GM19240 (cell line): ENCODE data around the gene ZBTB45.
A peak's percentile ranks its signal among the peaks of the same experiment; 100 is the strongest.

Source experiments
- DNase-seq: peaks from one replicate; pipeline ENCODE4 v3.0.0; 2011; ENCODE audit warnings: low spot score; ENCODE audit not compliant: insufficient read length

Gene ZBTB45

DNA sequence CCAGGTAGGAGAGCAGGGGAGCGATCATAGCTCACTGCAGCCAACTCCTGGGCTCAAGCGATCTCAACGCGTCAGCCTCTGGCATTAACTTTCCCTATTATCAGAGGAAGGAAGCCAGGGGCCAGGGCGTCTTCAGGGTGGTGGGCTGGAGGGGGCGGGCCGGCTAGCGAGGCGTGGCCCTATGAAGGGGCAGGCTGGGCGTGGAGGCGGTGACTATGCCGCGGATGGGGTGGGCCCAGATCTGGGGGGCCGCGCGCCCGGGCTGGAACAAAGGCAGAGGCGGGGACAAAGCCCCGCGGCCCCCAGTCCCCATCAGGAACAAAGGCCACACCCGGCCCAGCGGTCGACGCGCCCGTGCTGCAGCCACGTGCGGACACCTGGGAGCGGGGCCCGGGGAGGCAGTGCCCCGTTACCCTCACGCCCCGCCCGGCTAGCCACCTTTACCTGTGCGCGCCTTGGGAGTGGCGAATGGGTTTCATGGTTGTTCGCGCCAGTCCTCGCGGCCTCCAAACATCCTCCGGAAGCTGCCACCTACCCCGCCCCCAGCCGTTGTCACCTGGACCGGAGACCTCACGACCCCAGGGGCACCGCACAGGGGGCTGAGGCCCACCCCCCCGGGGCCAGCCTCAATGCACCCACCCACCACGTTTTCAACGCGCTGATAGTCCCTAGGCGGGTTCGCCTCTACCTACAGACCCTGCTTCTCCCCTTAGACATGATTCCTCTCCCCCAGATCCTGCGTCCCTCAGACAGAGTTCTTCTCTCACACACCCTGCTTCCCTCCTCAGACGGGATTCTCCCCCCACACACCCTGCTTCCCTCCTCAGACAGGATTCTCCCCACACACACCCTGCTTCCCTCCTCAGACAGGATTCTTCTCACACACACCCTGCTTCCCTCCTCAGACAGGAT lies 18.9 kb upstream of the ZBTB45 start:
- DNase-seq: no peak

DNA sequence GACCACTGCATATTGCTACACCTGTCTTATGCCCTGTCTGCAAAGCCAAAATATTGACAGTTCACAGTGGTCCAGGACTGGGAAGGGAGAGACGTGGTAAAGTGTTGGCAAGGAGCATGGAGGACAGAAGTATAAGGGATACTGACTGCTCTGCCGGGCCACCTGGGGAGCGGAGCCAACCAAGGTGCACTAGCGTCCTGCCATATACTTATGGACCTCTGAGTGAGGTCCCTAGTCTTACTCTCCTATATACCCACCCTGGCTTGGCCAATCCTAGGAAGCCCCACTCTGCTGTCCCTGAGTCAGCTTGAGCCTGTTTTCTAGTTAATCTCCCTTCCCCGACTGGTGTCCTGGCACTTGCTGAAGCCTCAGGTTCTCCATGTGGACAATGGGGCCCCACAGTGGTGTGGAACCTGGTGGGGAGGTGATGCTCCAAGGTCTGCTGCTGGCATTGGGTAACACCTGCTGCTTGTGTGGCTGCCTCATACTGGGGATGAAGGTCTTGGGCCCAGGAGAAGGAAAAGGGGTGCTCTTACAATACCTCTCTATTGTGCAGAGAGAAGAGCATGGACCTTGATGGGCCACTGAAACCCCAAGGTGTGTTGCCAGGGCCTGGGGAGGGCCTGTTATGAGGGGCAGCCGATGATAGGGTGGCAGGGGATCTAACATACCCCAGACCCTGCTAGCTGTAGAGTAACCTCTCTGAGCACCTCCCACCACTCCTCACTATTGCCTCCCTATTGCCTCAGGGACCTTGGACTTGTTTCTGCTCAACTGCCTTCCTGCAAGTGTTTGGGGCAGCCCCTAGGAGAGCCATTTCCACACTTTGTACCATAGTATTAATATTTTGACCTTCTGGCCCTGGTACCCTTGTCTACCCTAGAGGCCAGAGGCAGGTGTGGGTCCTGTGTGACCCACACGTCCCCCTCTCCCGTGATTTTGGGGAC lies 17.5 kb upstream of the ZBTB45 start:
- DNase-seq: no peak

DNA sequence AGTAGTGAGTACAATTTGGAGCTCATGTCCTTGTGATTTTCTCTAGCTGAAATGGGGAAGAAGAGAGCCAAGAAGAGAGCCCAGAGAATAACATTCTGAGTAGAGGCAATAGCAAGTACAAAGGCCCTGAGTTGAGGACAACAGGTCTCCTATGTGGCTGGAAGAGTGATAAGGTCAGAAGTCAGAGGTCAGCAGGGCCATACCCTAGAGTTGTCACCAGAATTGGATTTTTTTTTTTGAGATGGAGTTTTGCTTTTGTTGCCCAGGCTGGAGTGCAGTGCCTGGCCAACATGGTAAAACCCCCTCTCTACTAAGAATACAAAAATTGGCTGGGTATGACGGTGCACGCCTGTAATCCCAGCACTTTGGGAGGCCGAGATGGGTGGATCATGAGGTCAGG lies 16.2 kb upstream of the ZBTB45 start:
- no peak for DNase-seq

DNA sequence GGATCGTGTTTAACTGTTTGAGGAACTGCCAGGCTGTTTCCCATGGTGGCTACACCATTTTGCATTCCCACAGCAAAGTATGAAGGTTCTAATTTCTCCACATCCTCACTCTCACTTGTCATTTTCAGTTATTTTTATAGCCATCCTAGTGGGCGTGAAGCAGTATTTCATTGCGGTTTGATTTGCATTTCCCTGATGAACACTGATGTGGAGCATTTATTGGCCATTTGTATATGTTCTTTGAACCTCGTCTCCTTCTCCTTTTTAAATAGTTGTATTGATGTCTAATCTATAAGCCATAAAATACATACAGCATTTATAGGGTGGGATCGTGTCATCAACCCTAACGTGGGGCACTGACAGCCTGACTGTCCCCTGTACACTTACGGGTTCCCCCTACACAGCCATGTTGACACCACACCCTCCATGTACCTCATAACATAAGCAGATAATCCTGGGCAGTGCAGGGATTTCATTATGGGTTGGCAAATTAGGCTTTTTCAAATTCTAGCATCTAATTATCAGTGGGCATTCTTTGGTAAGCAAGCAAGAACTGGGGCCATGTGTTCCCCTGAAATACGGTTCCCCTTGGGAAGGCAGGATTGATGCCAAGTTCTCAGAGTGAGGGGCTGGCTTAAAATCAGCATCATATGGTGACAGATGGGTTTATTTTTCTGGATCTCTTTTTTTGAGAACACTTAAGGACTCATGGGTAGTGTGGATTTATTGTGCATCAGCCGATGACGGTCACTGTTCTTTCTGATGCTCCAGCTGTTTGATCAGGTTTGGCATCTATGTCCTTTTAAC lies 11.6 kb upstream of the ZBTB45 start:
- DNase-seq: no peak

DNA sequence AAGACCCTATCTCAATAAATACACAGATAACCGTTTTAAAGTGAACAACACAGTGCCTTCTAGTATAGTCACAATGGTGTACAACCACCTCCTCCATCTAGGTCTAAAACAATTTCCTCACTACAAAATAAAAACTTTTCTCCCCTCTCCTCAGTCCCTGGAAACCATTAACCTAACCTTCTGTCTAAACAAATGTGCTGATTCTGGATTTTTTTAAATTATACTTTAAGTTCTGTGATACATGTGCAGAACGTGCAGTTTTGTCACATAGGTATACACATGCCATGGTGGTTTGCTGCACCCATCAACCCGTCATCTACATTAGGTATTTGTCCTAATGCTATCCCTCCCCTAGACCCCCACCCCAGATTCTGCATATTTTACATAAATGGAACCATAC lies 9.8 kb upstream of the ZBTB45 start:
- DNase-seq: no peak

DNA sequence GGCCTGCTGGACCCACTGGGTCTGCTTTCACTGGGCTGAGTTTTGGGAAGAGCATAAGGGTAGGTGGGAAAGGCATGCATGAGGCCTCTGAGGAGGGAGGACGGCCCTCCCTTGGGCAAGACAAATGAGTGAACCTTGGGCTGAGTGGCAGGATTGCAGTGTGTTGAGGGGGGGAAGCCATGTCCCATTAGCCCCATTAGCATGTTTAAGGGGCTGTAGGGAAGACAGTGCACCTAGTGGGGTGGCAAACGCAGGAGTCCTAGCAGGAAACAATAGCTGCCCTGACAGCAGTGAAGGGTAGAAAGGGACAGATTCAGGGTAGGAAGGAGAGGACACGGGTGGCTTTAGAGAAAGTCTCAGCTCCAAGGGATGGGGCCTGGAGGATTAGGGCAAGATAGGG lies 3.1 kb upstream of the ZBTB45 start:
- no peak for DNase-seq

DNA sequence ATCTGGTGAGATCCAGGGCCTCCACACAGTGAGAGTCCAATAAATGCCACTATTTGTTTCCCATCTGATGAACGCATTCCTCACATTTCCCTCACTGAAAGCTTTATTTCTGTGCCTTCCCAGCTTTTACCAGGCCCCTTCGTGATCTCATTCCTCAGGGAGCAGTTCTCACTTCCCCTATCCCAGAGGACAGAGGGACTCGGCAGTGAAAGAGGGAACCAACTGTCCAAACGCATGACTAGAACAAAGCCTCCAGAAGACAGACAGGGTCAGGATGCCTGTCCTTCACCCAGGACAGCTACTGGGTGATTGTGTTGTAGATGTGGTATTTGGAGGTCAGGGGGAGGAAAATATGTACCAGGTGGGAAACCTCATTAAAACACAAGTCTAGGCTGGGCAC lies 2.0 kb upstream of the ZBTB45 start:
- DNase-seq: no peak

DNA sequence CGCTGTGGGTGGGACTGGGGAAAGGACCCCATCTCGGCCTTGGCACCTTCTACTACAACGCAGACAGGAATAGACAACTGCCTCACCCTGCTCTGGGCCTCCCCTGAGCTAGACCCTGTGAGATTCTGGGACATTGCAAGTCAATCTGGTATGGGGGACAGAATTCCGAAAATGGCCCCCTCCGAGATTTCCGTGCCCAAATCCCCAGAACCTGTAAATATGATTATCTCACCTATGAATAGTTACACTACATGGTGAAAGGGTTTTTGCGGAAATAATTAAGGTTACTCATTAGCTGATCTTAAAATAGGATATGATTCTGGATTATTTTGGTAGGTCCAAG lies 618 bp upstream of the ZBTB45 start:
- DNase-seq: no peak

DNA sequence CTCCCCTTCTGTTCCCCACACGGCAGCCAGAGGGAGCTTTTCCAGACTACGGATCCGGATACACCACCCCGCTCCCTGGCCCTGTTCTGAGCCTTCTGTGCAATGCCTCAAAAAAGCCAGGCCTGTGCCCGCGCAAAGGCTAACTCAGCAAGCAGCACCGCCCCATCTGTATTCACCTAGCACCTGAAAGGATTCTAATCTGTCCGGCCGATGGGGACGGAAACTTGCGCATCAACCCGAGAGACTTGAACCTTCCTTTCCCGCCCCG lies 589 bp downstream of the ZBTB45 start:
- peak; percentile 35 for DNase-seq

DNA sequence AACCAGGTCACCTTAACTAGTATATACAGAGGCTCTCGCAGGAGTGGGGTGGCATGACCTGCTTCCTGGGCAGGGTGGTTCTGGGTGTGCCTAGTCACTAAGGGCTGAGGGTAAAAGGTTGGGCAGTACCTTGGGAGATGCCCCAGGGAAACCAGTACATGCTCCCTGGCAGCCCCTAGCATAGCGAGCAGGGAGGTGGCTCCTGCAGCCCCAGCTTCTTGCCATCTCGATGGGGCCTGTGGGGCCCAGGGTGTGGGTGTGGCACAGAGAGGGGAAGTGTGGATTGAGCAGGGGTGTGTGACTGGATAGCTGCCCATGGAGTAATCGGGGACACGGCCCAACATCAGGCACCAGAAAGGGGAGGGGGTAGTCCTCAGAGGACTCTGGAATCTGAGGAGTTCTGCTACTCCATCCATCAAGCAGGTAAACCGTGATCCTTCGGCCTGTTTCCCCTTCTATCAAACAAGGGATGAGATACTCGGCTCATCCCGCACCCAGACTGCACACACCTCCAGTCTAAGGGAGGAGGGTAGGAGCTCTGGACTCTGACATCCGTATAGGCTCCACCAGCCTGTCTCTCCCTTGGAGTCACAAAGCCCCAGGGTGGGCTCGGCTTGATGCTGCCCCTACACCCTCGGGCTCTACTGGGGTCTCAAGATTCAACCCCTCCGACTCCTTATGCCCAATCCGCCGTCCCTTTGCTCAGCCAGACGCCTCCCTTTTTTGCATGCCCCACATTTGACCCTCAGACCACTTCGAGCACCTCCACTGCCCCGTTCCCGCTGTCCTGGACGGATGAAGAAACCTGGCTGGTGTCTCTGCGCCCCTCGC lies 1.1 kb downstream of the ZBTB45 start:
- no peak for DNase-seq

DNA sequence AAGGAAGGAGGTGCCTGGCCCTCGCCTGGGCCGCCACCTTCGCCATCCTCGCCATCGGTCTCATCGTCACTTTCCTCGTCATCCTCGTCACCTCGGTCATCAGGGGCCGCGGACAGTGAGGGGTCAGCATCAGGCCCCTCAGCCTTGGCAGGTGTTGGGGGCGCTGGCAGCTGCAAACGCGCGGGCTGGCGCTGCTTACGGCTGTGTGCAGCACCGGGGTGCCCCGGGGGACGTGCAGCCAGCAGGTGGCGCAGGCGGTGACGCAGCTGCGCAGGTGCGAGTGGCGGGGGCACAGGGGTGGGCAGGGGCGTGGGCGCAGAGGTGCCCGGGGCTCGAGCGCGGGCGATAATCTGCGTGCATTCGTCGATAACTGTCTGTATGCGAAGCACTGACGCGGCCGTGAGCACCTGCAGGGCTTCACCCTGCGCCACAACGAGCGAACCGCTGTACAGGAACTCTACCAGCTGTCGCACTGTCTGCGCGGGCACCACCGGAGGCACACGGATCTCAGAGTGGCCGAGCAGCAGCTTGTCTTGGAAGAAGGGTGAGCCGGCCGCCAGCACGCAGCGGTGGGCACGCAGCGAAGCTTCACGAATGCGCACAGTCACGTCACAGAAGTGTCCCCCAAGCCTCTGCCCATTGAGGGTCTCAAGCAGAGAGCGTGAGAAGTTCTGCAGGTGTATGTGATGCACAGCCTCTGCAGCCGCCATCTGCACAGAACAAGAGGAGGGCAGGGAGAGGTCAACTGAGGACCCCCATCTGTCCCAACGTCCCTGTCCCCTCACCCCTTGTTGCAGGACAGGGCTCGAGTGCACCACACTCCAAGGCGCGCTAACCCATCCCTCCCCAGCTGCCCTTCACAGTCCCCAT lies 2.4 kb downstream of the ZBTB45 start:
- DNase-seq: no peak

DNA sequence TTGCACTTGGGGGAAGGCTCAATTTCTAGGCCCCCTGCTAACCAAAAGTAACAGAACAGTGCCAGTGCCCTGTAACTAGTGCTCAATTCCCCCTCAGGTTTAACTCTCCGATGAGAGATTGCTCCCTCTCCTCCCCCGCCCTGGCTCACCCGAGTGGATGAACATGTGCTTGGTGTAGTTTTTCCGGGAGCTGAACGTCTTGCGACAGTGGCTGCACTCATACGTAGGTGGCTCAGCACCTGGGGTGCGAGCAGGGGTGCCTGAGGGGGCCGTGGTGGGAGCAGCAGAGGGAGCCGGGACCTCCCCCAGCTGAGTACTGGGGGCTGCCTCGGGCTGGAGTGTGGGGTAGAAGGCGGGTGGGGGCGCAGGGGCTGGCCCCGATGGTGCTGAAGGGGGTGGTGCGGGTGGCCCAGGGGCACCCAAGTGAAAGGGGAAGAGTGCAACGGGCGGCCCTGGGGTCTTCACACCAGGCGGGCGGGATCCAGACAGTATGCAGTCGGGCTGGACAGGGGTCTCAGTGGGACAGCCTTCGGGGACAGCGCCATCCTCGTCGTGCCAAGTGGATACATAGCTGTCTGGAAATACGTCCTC lies 3.3 kb downstream of the ZBTB45 start:
- DNase-seq: no peak

DNA sequence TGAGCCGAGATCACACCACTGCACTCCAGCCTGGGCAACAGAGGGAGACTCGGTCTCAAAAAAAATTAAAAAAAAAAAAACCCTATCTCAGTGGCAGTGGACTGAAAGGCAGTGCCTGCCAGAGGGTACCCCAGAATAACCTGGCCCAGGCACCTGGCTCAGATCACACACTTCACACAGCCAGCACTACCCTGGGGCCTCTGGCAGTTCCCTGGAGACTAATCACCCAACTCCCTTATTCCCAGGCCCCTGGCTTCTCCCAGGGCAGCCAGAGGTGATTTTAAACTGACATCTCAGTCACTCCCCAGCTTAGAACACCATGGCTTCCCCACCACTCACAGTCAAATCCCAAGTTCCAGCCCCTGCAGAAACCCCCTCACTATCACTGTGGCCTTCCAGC lies 4.4 kb downstream of the ZBTB45 start:
- DNase-seq: no peak

DNA sequence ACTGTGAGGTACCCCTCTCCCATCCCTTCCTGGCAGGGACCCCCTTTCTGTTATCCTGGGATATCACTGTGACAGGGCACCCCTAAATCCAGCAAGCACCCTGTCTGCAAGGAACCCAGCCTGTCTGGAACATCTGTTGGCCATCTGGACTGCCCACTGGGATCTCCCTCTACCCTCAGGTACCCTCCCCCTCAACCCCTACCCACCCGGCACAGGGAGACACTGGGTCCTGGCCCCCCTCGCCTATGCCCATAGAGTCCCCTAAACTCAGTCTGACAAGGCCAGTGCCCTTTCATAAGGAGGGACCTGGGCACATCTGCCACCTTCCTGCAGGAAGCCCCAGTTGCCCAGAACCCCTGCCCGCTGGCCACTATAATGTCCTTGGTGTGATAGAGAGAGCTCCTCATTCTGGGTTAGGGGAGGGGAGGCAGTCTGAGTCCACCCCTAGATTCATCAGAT lies 5.0 kb downstream of the ZBTB45 start:
- DNase-seq: no peak

DNA sequence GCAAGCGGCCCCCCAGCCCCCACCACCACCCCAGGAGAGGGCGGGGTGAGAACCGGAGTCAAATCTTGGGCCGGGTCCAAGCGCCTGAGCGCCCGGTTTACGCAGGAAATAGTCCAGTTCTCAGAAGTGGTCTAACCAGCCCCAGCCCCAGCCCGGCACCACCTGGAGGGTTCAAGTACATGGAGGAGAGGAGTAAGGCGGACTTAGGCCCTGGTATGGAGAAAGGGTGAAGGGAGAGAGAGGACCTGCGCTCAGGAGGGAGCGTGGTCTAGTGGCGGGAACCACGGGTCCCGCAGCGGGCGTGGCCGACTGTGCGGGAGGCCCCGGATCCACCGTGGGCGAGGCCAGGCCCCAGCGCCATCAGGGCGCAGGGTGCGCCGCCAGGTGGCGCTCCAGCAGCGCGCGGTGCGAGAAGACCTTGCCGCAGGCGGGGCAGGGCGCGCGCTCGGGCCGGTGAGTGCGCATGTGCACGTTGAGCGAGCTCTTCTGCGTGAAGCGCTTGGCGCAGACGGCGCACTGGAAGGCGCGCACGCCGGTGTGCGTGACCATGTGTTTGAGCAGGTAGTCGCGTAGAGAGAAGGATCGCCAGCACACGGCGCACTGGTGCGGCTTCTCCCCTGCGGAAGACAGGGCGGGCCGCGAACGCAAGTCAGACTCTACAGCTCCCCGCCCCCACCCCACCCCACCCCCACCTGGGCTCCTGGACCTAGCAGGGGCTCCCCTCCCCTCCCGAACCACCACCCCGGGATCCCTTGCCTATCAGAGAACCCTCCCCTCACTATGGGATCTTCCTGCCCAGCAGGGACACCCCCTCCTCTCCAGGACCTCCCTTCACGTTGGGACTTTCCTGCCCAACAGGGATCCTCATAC lies 5.7 kb downstream of the ZBTB45 start:
- peak; percentile 88 for DNase-seq

DNA sequence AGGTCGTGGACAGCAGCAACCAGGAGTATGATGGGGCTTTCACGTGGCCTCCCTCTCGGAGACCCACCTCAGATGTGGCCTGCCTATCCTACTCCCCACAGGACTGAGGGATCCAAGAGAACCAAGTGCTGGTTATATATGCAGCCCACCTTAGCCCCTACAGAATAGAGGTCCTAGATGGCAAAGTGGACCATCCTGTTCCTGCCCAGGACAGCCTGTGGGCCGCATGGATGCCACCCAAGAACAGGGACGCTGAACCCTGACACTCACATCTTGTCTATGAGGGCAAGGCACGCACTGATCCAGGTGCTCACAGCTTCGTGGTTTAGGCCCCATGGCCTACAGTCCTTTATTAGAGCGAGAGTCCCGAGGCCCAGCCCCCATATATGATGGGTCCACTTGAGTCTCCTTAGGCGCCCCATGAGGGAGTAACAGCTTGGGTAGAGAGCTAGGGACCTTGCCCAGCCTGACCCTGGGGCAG lies 6.4 kb downstream of the ZBTB45 start:
- no peak for DNase-seq

DNA sequence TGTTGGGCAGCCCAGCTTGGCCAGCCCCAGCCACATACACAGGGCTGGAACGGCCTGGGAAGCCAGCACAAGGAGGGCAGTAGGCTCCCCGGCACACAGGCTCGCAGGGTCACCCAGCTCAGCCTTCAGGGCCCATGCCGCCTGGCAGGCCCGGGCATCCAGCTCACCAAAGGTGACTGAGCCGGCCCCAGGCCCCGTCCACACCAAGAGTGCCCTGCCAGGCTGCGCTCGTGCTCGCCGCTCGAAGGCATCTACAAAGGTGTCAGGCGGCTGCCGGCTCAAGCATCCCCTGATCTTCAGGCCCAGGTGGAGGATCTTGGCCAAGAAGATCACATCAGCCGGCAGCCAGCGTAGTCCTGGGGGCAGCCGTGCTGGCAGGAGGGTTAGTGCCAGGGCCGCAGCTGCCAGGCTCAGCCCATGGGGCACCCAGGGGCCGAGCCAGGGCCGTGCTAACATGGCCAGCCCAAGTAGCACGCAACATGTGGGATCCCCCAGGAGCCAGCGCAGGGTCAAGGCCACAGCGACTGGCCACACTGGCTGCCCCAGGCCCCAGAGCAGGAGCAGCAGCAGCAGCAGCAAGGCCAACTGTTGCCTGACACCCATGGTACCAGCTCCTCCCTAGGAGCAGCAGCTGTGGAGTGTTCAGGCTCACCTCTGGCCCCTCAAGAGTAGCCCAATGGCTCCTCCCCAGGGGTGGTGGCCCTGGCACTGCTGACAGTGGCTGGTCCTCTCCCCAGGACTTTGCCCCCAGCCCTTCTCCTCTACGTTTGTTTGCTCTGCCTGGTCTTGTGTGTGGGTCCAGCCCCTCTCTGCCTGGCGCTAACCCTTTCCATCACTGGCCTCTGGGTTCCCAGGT lies 8.0 kb downstream of the ZBTB45 start, which contains the start of gene SLC27A5:
Gene SLC27A5 (minus strand): TSS at position 640 of the 856 bp plus-strand sequence. CDS start 37 bp downstream, at position 603.
- DNase-seq: no peak
